ENCODE results near the gene PDE4A.
A peak's percentile ranks its signal among the peaks of the same experiment; 100 is the strongest.
"Not testable (repeated sequence)": the region's sequence is repeated elsewhere in the genome, so short reads cannot be mapped to it uniquely, and the experiment has no call there.

Gene PDE4A

GRCh38 chr19:10404888-10405820 is 15.2 kb upstream of the PDE4A start:
- peak overlapping the region; percentile 86 for H3K4me3 ChIP-seq (ENCODE audit: low read depth, low read length)
- no peak for TF ChIP-seq CTCF (IDR thresholded peaks at IDR 0.05; ENCODE audit: borderline replicate concordance, insufficient read depth, low read depth, low read length)

GRCh38 chr19:10406191-10406590 is 14.1 kb upstream of the PDE4A start:
- no peak overlapping the region for H3K4me3 ChIP-seq (ENCODE audit: low read depth, low read length)
- no peak for TF ChIP-seq CTCF (IDR thresholded peaks at IDR 0.05; ENCODE audit: borderline replicate concordance, insufficient read depth, low read depth, low read length)

GRCh38 chr19:10407096-10407495 is 13.2 kb upstream of the PDE4A start:
- no peak overlapping the region for H3K4me3 ChIP-seq (ENCODE audit: low read depth, low read length)
- no peak for TF ChIP-seq CTCF (IDR thresholded peaks at IDR 0.05; ENCODE audit: borderline replicate concordance, insufficient read depth, low read depth, low read length)

- H3K4me3 ChIP-seq (ENCODE audit: low read depth, low read length), result no peak overlapping the region
- no peak for TF ChIP-seq CTCF (IDR thresholded peaks at IDR 0.05; ENCODE audit: borderline replicate concordance, insufficient read depth, low read depth, low read length)
Observed at GRCh38 chr19:10408511-10409283, 11.6 kb upstream of the PDE4A start.

GRCh38 chr19:10411224-10411623 is 9.1 kb upstream of the PDE4A start:
- not testable (repeated sequence) for H3K4me3 ChIP-seq (ENCODE audit: low read depth, low read length)

- H3K4me3 ChIP-seq (ENCODE audit: low read depth, low read length), result peak overlapping the region; percentile 21
- TF ChIP-seq CTCF (IDR thresholded peaks at IDR 0.05; ENCODE audit: borderline replicate concordance, insufficient read depth, low read depth, low read length), result no peak
Observed at GRCh38 chr19:10412257-10412977, 7.9 kb upstream of the PDE4A start.

- TF ChIP-seq CTCF (IDR thresholded peaks at IDR 0.05; ENCODE audit: borderline replicate concordance, insufficient read depth, low read depth, low read length), result no peak
Observed at GRCh38 chr19:10416083-10416379, 4.3 kb upstream of the PDE4A start.

More at GRCh38 chr19:10416083-10416379, 4.3 kb upstream of the PDE4A start:
- peak overlapping the region; percentile 40 for H3K4me3 ChIP-seq (ENCODE audit: low read depth, low read length)
